IMR-90 (cell line): Measurements from ENCODE around the gene AHR. TPM values are rescaled to one million over a fixed set of nuclear protein-coding genes. Genes with fewer than 3 reads are reported as not detected.

Source experiments
- ATAC-seq: fragments of 200-7000 bp; cut with Tn5 transposase; 2 replicates; pipeline ENCODE4 v1.9.1; 2020; ENCODE audit warnings: low read depth, mild to moderate bottlenecking, moderate library complexity
- Bru-seq: library from RNA; stranded (reverse); fragments of 400-500 nt; gene quantifications from one replicate; lab custom pipeline; 2021; lab: Mats Ljungman, UMichigan
- BruChase-seq, 2 experiments: library from RNA; stranded (reverse); fragments of 400-500 nt; gene quantifications; one replicate each; lab custom pipeline; 2021; lab: Mats Ljungman, UMichigan
- BruUV-seq: library from RNA; stranded (reverse); fragments of 400-500 nt; replicated peaks from 2 replicates; lab custom pipeline; 2021; lab: Mats Ljungman, UMichigan
- CTCF ChIA-PET: fragments of 300-600 bp; formaldehyde crosslinking; extraction: SDS; loops from one replicate; lab custom pipeline; 2021; ENCODE audit warnings: antibody characterized with exemption; lab: Yijun Ruan, JAX
- POLR2A ChIA-PET: fragments of 300-600 bp; sonication (Branson Sonifier 250); formaldehyde crosslinking; loops from one replicate; lab custom pipeline; 2022; ENCODE audit warnings: antibody characterized with exemption; ENCODE audit not compliant: unreplicated experiment; lab: Charles Lee
- DNase-seq: peaks from one replicate; pipeline ENCODE4 v3.0.0; 2013
- H2AFZ ChIP-seq: replicated peaks from 2 replicates; pipeline ENCODE3; 2013; ENCODE audit warnings: low read length, mild to moderate bottlenecking; ENCODE audit not compliant: poor library complexity
- H2AK5ac ChIP-seq: 2 replicates; pipeline ENCODE4 v1.6.1; 2013; ENCODE audit warnings: low read depth, low read length, inconsistent platforms
- H2AK9ac ChIP-seq: replicated peaks from 2 replicates; pipeline ENCODE3; 2013; ENCODE audit warnings: mild to moderate bottlenecking, low read depth, low read length, moderate library complexity; ENCODE audit not compliant: poor library complexity
- H2BK120ac ChIP-seq: 2 replicates; pipeline ENCODE4 v1.6.1; 2013; ENCODE audit warnings: low read depth, low read length, inconsistent platforms
- H2BK15ac ChIP-seq: 3 replicates; pipeline ENCODE4 v1.6.1; 2013; ENCODE audit warnings: low read depth, low read length, inconsistent platforms
- H2BK20ac ChIP-seq: 2 replicates; pipeline ENCODE4 v1.6.1; 2013; ENCODE audit warnings: low read depth, mild to moderate bottlenecking, inconsistent platforms, low read length, moderate library complexity
- H2BK5ac ChIP-seq: 2 replicates; pipeline ENCODE4 v1.6.1; 2013; ENCODE audit warnings: mild to moderate bottlenecking, low read depth, low read length, inconsistent platforms; ENCODE audit not compliant: poor library complexity, severe bottlenecking
- H3K14ac ChIP-seq: replicated peaks from 2 replicates; pipeline ENCODE4 v1.6.1; 2013; ENCODE audit warnings: low read depth, low read length, inconsistent platforms
- H3K18ac ChIP-seq: 2 replicates; pipeline ENCODE4 v1.6.1; 2013; ENCODE audit warnings: low read depth, low read length, control low read depth
- H3K23ac ChIP-seq: 2 replicates; pipeline ENCODE4 v1.6.1; 2013; ENCODE audit warnings: low read depth, low read length, inconsistent platforms
- H3K27ac ChIP-seq: 2 replicates; pipeline ENCODE4 v1.5.1; 2013; ENCODE audit warnings: mild to moderate bottlenecking, control low read depth, low read length; ENCODE audit not compliant: insufficient read depth
- H3K27me3 ChIP-seq: 2 replicates; pipeline ENCODE4 v1.6.1; 2013; ENCODE audit warnings: low read length; ENCODE audit not compliant: control insufficient read depth, insufficient read depth
- H3K36me3 ChIP-seq: 2 replicates; pipeline ENCODE4 v1.6.1; 2013; ENCODE audit warnings: low read length, mixed read lengths; ENCODE audit not compliant: control insufficient read depth, insufficient read depth
- H3K4ac ChIP-seq: 2 replicates; pipeline ENCODE4 v1.6.1; 2013; ENCODE audit warnings: low read depth, low read length, inconsistent platforms
- H3K4me1 ChIP-seq: 2 replicates; pipeline ENCODE4 v1.6.1; 2013; ENCODE audit warnings: low read length, mixed read lengths; ENCODE audit not compliant: control insufficient read depth, insufficient read depth
- H3K4me2 ChIP-seq: 2 replicates; pipeline ENCODE4 v1.6.1; 2013; ENCODE audit warnings: low read depth, mild to moderate bottlenecking, control low read depth, low read length, moderate library complexity
- H3K4me3 ChIP-seq: 2 replicates; pipeline ENCODE4 v1.5.1; 2013; ENCODE audit warnings: low read depth, mild to moderate bottlenecking, control low read depth, low read length, moderate library complexity; ENCODE audit not compliant: insufficient read depth
- H3K56ac ChIP-seq: 2 replicates; pipeline ENCODE4 v1.6.1; 2013; ENCODE audit warnings: low read length, inconsistent platforms; ENCODE audit not compliant: insufficient read depth; ENCODE audit errors: extremely low read depth
- H3K79me1 ChIP-seq, 2 experiments: 2 replicates each; pipeline ENCODE4 v1.6.1; 2013; ENCODE audit warnings: low read length in 2 of 2, inconsistent platforms in 1 of 2, low read depth in 1 of 2
- H3K9ac ChIP-seq: 2 replicates; pipeline ENCODE4 v1.6.1; 2013; ENCODE audit warnings: low read depth, low read length, control low read depth
- H3K9me1 ChIP-seq: 2 replicates; pipeline ENCODE4 v1.6.1; 2013; ENCODE audit warnings: low read length, inconsistent platforms; ENCODE audit not compliant: insufficient read depth
- H3K9me3 ChIP-seq: 2 replicates; pipeline ENCODE4 v1.6.1; 2013; ENCODE audit warnings: low read length; ENCODE audit not compliant: control insufficient read depth, insufficient read depth
- H4K20me1 ChIP-seq: 2 replicates; pipeline ENCODE4 v1.6.1; 2013; ENCODE audit warnings: low read length, inconsistent platforms; ENCODE audit not compliant: insufficient read depth
- H4K5ac ChIP-seq: 2 replicates; pipeline ENCODE4 v1.6.1; 2013; ENCODE audit warnings: mild to moderate bottlenecking, low read depth, low read length, control low read depth
- H4K8ac ChIP-seq, 2 experiments: 2 replicates each; pipeline ENCODE4 v1.6.1; 2013; ENCODE audit warnings: low read depth in 2 of 2, low read length in 2 of 2, control low read depth in 1 of 2, inconsistent platforms in 1 of 2
- H4K91ac ChIP-seq: 2 replicates; pipeline ENCODE4 v1.6.1; 2013; ENCODE audit warnings: low read depth, low read length, inconsistent platforms; ENCODE audit not compliant: insufficient read depth
- BHLHE40 ChIP-seq: fragments of 150-350 bp; IDR thresholded peaks from 2 replicates; pipeline ENCODE4 v1.6.1; 2016; ENCODE audit warnings: mild to moderate bottlenecking, low read depth, low read length
- ELK1 ChIP-seq: fragments of 150-350 bp; IDR thresholded peaks from 2 replicates; pipeline ENCODE4 v1.6.1; 2016; ENCODE audit warnings: low read depth, mild to moderate bottlenecking, low read length, moderate library complexity, borderline replicate concordance
- MAZ ChIP-seq: IDR thresholded peaks from 2 replicates; pipeline ENCODE4 v1.6.1; 2012; ENCODE audit warnings: low read depth, mild to moderate bottlenecking, low read length, improper control_type of control experiment, moderate library complexity, borderline replicate concordance
- POLR2A ChIP-seq: IDR thresholded peaks from 2 replicates; pipeline ENCODE4 v1.6.1; 2012; ENCODE audit warnings: mild to moderate bottlenecking, low read depth, low read length
- RAD21 ChIP-seq: IDR thresholded peaks from 2 replicates; pipeline ENCODE4 v1.6.1; 2012; ENCODE audit warnings: low read length, improper control_type of control experiment
- USF2 ChIP-seq: fragments of 150-350 bp; IDR thresholded peaks from 2 replicates; pipeline ENCODE4 v1.6.1; 2017; ENCODE audit warnings: mild to moderate bottlenecking, antibody characterized with exemption, low read length, low read depth
- WGBS, 2 experiments: methylation state at CpG; one replicate each; pipeline versions ENCODE4 v1.1.5 to v1.1.7; 2013; ENCODE audit warnings: missing lambda C conversion rate in 2 of 2; ENCODE audit not compliant: insufficient read length in 1 of 2; ENCODE audit errors: extremely low coverage in 2 of 2; 5-methylcytosine and 5-hydroxymethylcytosine counted together
- dilution Hi-C: fragments of 300-500 bp; cut with HindIII; formaldehyde crosslinking; loops from one replicate; pipeline ENCODE4 v1.14.3; 2018; ENCODE audit warnings: low sequenced_read_pairs; ENCODE audit not compliant: unreplicated experiment
- in situ Hi-C: fragments of 300-500 bp; cut with MboI; formaldehyde crosslinking; loops from 3 replicates; pipeline ENCODE4 v1.14.3; 2019; ENCODE audit warnings: low sequenced_read_pairs, inconsistent platforms, mixed read lengths
- intact Hi-C: fragments of 100-400 bp; cut with micrococcal nuclease; formaldehyde crosslinking; loops from 2 replicates; pipeline ENCODE4 v1.10.0; 2022
- long read RNA-seq: library from polyadenylated mRNA; unstranded; transcript quantifications from one replicate; pipeline ENCODE4 v2.0.0, GENCODE V29; 2021; ENCODE audit not compliant: unreplicated experiment
- polyA plus RNA-seq, 3 experiments: library from polyadenylated mRNA; depleted of rRNA; stranded (reverse); fragments of >200 nt; gene quantifications; 2 replicates each; pipeline ENCODE4 v1.2.3, GENCODE V29; 2012; ENCODE audit warnings: low replicate concordance in 1 of 3
- total RNA-seq: library from RNA; depleted of rRNA; stranded (reverse); fragments of >200 nt; gene quantifications from 2 replicates; pipeline ENCODE4 v1.2.3, GENCODE V29; 2012; rRNA removed

Gene AHR
- 55.2 and 67.2 TPM in 2 replicates for total RNA-seq
- 6.5 and 6.9 TPM in 2 replicates for polyA plus RNA-seq (2012; rRNA removed)
- polyA plus RNA-seq (2012; cell fraction: cytosol; rRNA removed), result 1.9 TPM in 2 replicates
- 2.3 and 12.8 TPM in 2 replicates for polyA plus RNA-seq (2012; cell fraction: nucleus; rRNA removed; ENCODE audit: low replicate concordance)
- Bru-seq, nascent RNA, result percentile 20 among the genes with signal in this experiment
- percentile 21 among the genes with signal in this experiment for BruChase-seq, experiment 1, labeled RNA remaining after a 6-hour chase
- percentile 43 among the genes with signal in this experiment for BruChase-seq, experiment 2, labeled RNA remaining after a 2-hour chase
- long read RNA-seq, full-length matches to known transcripts, result 3 of 8 reads
- long read RNA-seq, partial matches to known transcripts, result 4 of 8 reads
- long read RNA-seq, other reads (novel, unspliced or antisense), result 1 of 8 reads

GRCh38 chr7:17298102-17298839 is at the start of gene AHR:
Gene AHR, plus strand, starts transcription at chr7:17298652. Its CDS starts 613 bp downstream, at chr7:17299265.
- peak within 1 kb of the TSS; percentile 84 for H3K14ac ChIP-seq
- peaks cover 0 to 17% of the 10 kb centered on the region in 2 experiments; a peak in 2 of 4 replicates for H3K79me1 ChIP-seq
- no TSS peak for BruUV-seq
- TF ChIP-seq RAD21 (no peak; the same call in 1 of the 2 replicates), POLR2A (peak; percentile 84), USF2 (peak; percentile 82), BHLHE40 (peak; percentile 82), MAZ (peak; percentile 91; the same call in 1 of the 2 replicates), ELK1 (no peak)
- H3K4me1 ChIP-seq, result peaks cover 2% of the 10 kb centered on the region; the same call in 1 of the 2 replicates
- intact Hi-C loops (loop anchor here (1.0 to 5.0 kb wide), 5 partner anchors 21 to 349 kb away; no protein-coding TSS in a partner anchor), dilution Hi-C loops (no loop called here), in situ Hi-C loops (no loop called here)
- DNase-seq (peak; percentile 95), ATAC-seq (peak; percentile 90)
- ChIA-PET POLR2A (interaction anchor here (0.6 to 0.9 kb wide), 2 partner anchors 21 to 23 kb away, joined by 5 read pairs; no protein-coding TSS in a partner anchor), CTCF (no interaction called here)
- peak within 1 kb of the TSS; percentile 97 for H2AK9ac ChIP-seq
- H3K56ac ChIP-seq, result peak within 1 kb of the TSS; percentile 64
- H3K18ac ChIP-seq, result peak within 1 kb of the TSS; percentile 90
- H2BK20ac ChIP-seq, result peak within 1 kb of the TSS; percentile 81; the same call in 1 of the 2 replicates
- peak within 1 kb of the TSS; percentile 70 for H2BK120ac ChIP-seq
- WGBS, 2 experiments, result 4% methylated on average over 21 of the region's 46 CpGs; no CpG with 5 or more reads in 1 of the 2 experiments
- H2AK5ac ChIP-seq, result peak within 1 kb of the TSS; percentile 62; the same call in 1 of the 2 replicates
- H2BK15ac ChIP-seq, result peak within 1 kb of the TSS; percentile 83; the same call in 2 of the 3 replicates
- peak within 1 kb of the TSS; percentile 73 for H3K9ac ChIP-seq
- H3K23ac ChIP-seq, result peak within 1 kb of the TSS; percentile 88
- peak within 1 kb of the TSS; percentile 91 to 98 for H4K8ac ChIP-seq
- H3K4me3 ChIP-seq, result peak within 1 kb of the TSS; percentile 98
- H3K4ac ChIP-seq, result peak within 1 kb of the TSS; percentile 76
- H3K9me3 ChIP-seq, result no peaks in the 10 kb centered on the region
- peak within 1 kb of the TSS; percentile 90 for H3K4me2 ChIP-seq
- H2BK5ac ChIP-seq, result peak within 1 kb of the TSS; percentile 75
- peaks cover 4% of the 10 kb centered on the region; the same call in 1 of the 2 replicates for H4K20me1 ChIP-seq
- H4K91ac ChIP-seq, result peak within 1 kb of the TSS; percentile 74
- H3K27ac ChIP-seq, result peak within 1 kb of the TSS; percentile 77
- peak within 1 kb of the TSS; percentile 96 for H2AFZ ChIP-seq
- H3K36me3 ChIP-seq, result no peaks in the 10 kb centered on the region
- H4K5ac ChIP-seq, result peak within 1 kb of the TSS; percentile 97; the same call in 1 of the 2 replicates
- H3K27me3 ChIP-seq, result no peaks in the 10 kb centered on the region
- H3K9me1 ChIP-seq, result no peaks in the 10 kb centered on the region
